GM12872 (cell line): ENCODE results near the gene NFIA.

ENCODE experiments used
- CTCF ChIP-seq: IDR thresholded peaks from 3 replicates; pipeline ENCODE4 v1.5.1; 2011; ENCODE audit warnings: low read depth, mild to moderate bottlenecking, low read length, moderate library complexity; ENCODE audit not compliant: insufficient read depth

NFIA gene

GRCh38 chr1:61115436-61115835 is 33.1 kb downstream of the NFIA start:
- no peak for TF ChIP-seq CTCF

GRCh38 chr1:61116421-61116820 is 34.1 kb downstream of the NFIA start:
- no peak for TF ChIP-seq CTCF

GRCh38 chr1:61117283-61117682 is 34.9 kb downstream of the NFIA start:
- no peak for TF ChIP-seq CTCF

GRCh38 chr1:61119085-61119484 is 36.7 kb downstream of the NFIA start:
- no peak for TF ChIP-seq CTCF

GRCh38 chr1:61120246-61120840 is 38.0 kb downstream of the NFIA start:
- no peak for TF ChIP-seq CTCF

GRCh38 chr1:61120998-61121397 is 38.6 kb downstream of the NFIA start:
- no peak for TF ChIP-seq CTCF

GRCh38 chr1:61121631-61122030 is 39.3 kb downstream of the NFIA start:
- TF ChIP-seq CTCF, result no peak
